ENCODE measurements around the gene C11orf68.
A peak's percentile ranks its signal among the peaks of the same experiment; 100 is the strongest.

Gene C11orf68

DNA sequence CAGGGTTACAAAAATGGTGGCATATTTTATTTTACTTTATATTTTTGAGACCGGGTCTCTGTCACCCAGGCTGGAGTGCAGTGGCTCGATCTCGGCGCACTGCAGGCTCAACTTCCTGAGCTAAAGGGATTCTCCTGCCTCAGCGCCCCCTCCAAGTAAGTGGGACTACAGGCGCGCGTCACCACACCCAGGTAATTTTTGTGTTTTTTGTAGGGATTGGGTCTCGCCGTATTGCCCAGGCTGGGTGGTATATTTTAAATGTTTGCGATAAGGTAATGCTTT lies 18.0 kb downstream of the C11orf68 start:
- TF ChIP-seq, protein P1, sequence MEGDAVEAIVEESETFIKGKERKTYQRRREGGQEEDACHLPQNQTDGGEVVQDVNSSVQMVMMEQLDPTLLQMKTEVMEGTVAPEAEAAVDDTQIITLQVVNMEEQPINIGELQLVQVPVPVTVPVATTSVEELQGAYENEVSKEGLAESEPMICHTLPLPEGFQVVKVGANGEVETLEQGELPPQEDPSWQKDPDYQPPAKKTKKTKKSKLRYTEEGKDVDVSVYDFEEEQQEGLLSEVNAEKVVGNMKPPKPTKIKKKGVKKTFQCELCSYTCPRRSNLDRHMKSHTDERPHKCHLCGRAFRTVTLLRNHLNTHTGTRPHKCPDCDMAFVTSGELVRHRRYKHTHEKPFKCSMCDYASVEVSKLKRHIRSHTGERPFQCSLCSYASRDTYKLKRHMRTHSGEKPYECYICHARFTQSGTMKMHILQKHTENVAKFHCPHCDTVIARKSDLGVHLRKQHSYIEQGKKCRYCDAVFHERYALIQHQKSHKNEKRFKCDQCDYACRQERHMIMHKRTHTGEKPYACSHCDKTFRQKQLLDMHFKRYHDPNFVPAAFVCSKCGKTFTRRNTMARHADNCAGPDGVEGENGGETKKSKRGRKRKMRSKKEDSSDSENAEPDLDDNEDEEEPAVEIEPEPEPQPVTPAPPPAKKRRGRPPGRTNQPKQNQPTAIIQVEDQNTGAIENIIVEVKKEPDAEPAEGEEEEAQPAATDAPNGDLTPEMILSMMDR (IDR thresholded peaks at IDR 0.05; ENCODE audit: low read depth, low read length): no peak
- H3K4me3 ChIP-seq (ENCODE audit: low read depth, low read length): peak overlapping the region; percentile 93

DNA sequence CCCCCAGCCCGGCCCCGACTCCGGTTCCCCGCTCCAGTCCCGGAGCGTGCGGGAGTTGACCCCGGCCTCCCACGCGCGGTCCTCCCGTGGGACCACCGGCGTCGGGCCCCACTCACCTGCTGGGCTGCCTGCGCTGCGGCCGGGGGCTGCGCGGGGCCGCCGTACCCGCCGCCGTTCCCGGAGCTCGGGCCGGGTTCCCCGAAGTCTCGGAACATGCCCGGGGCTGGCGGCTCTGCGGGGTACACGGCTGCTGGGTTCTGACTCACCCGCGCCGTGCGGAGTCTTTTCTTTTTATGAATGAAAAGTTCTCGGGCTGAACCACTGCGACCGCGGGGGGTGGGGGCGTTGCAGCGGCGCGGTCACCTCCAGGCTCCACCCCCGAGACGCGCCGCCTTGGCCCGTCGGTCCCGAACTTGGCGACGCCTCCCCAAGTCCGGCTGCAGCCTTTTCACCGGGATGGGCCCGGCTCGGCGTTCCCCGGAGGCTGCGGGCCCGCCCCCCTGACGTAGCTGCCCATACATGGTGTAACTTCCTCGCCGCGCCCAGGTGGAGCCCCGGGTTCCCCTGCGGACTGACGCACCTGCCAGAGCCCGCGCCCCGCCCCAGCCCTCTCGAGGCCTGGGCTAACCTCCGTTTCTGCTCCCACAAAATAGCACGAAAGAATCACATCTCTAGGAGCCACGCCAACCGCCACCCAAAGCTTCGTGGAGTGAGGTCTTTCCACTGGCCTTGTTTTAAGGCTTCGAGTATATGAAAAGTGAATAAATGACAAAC lies 18.6 kb downstream of the C11orf68 start, which contains the start of gene FOSL1:
TSS of gene FOSL1 (minus strand) at position 264 of the 774 bp plus-strand sequence. CDS start at position 215, 49 bp downstream.
- H3K4me3 ChIP-seq (ENCODE audit: low read depth, low read length): peak within 1 kb of the TSS; percentile 93
- TF ChIP-seq, protein P1 (IDR thresholded peaks at IDR 0.05; ENCODE audit: low read depth, low read length): no peak

DNA sequence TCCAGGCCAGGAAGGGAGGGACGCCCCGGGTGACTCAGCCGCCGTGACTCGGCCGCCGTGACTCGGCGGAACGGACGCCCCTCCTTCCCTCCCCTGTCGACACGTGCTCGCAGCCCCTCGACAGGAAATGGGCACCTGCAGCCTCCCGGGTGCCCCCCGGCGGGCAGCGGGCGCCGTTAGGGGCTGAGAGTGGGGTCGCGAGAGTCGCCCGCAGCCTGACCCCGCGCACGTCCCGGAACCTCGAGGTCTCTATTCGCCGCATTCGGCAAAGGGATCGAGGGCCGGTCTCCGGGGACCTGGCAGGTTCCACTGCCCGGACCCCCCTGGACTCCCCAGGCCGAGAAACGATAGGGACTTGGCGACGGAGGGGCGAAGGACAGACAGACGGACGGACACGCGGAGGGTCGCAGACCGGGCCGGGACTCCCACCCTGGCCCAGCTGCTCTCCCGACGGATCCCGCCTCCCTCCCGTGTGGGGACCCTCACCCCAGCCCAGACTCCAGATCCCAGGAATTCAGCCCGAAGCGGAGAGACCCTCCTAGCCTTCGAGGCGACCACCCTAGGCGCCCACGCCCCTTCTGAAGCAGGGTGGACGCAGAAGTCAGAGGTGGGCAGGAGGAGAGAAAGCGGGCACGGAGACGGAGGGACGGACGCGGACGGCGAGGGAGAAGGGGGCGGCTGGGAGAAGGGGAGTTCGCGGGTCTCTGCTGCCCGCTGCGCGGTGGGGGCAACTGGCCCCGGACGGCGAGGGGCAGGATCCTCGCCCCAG lies 19.3 kb downstream of the C11orf68 start:
- peak overlapping the region; percentile 93 for H3K4me3 ChIP-seq (ENCODE audit: low read depth, low read length)
- TF ChIP-seq, protein P1 (IDR thresholded peaks at IDR 0.05; ENCODE audit: low read depth, low read length): no peak

DNA sequence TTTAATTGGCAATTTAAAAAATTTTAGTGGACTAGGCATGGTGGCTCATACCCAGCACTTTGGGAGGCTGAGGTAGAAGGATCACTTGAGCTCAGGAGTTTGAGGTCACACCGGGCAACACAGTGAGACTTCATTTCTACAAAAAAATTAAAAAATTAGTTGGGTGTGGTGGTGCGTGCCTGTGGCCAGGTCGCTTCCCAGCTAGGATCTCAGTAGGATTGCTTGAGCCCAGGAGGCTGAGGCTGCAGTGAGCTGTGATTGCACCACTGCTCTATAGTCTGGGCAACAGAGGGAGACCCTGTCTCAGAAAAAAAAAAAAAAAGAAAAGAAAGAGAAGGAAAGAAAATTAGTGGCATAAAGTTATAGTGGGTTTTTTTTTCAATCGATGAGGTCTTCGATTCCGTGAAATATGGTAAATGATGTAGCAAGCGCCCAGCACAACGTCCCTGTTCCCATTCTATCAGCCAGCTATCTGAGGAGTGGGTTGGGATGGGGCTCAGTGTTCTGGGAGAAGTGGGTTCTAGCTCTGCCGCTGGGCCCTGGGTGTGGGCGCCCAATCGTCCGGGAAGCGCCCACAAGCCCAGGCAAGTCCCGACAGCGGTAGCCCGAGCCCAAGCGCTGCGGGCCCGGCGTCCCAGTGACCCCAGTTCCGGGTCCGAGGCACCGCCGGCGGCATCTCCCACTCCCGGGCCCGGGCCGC lies 20.1 kb downstream of the C11orf68 start:
- H3K4me3 ChIP-seq (ENCODE audit: low read depth, low read length): peak overlapping the region; percentile 93

DNA sequence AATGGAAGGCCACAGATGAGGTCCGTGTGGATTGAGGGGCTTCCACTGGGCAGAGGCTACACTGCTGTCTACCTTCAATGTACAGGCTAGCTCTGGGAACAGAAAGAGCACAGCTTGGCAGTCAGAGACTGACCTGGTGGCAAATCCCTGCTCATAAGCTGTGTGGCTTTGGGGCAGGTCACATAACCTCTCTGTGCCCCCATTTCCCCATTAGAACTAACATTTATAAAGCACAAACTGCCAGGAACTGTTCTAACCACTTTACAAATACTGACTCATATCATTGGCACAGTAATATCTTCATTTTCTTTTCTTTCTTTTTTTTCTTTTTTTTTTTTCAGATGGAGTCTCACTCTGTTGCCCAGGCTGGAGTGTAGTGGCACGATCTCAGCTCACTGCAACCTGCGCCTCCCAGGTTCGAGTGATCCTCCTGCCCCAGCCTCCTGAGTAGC lies 21.8 kb downstream of the C11orf68 start:
- peak overlapping the region; percentile 93 for H3K4me3 ChIP-seq (ENCODE audit: low read depth, low read length)
- TF ChIP-seq, protein P1 (IDR thresholded peaks at IDR 0.05; ENCODE audit: low read depth, low read length): no peak

More for the DNA sequence above, 20.1 kb downstream of the C11orf68 start:
- TF ChIP-seq, protein P1 (IDR thresholded peaks at IDR 0.05; ENCODE audit: low read depth, low read length): no peak

DNA sequence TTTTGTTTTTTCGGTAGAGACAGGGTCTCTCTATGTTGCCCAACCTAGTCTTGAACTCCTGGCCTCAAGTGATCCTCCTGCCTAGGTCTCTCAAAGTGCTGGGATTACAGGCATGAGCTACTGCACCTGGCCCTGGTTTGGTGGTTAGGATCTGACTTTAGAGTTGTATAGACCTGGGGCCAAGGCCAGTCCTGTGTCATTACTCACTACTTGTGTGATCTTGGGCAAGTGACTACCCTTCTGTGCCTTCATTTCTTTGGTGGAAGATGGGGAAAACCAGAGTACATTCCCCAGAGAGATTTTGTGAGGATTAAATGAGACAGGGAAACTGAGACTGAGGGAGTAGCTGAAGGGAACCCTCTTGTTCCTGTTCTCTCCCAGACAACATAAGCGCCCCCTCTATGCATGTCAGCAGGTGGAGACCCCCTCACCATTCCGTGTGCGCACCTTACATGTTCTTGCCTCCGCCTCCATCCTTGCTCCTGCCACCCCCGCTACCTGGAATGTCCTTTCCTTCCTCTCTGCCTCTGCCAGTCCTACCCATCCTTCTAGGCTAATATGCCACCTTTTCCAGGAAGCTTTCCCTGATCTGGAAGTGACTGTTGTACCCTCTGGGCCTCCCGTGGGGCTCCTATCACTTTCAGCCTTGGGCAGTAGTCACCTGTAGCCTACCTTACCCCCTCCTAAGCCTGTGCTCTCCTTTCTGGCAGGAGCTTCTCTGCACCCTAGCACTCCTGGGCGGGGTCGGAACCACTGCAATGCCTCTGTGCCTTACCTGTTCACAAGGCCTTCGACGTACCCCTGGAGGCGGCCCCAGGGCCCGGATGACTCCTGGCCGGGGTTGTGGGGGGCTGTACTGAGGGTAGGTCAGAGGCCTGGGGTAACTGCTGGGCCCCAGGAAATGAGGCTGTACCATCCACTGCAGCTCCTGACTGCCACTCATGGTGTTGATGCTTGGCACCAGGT lies 22.5 kb downstream of the C11orf68 start:
- TF ChIP-seq, protein P1 (IDR thresholded peaks at IDR 0.05; ENCODE audit: low read depth, low read length): no peak
- H3K4me3 ChIP-seq (ENCODE audit: low read depth, low read length): peak overlapping the region; percentile 93

All from WI38 (cell line).